ENCODE measurements around the gene MXRA8.

Gene MXRA8

GRCh38 chr1:1330366-1331067 is 27.8 kb downstream of the MXRA8 start:
- no peak for TF ChIP-seq MYC (IDR thresholded peaks at IDR 0.05; ENCODE audit: low read depth, low read length)
- no peak for TF ChIP-seq MAX (IDR thresholded peaks at IDR 0.05; ENCODE audit: low read depth, low read length)
- no peak for TF ChIP-seq POLR2A (IDR thresholded peaks at IDR 0.05; ENCODE audit: extremely low read depth, insufficient read length)
- TF ChIP-seq CTCF (IDR thresholded peaks at IDR 0.05; ENCODE audit: low read depth, low read length), result no peak
- DNase-seq (ENCODE audit: low read depth), result no peak
- H3K4me3 ChIP-seq (ENCODE audit: low read depth, low read length), result no peak overlapping the region

GRCh38 chr1:1329304-1330210 is 28.8 kb downstream of the MXRA8 start:
- TF ChIP-seq MAX (IDR thresholded peaks at IDR 0.05; ENCODE audit: low read depth, low read length) (no peak), CTCF (IDR thresholded peaks at IDR 0.05; ENCODE audit: low read depth, low read length) (no peak), POLR2A (IDR thresholded peaks at IDR 0.05; ENCODE audit: extremely low read depth, insufficient read length) (no peak), MYC (IDR thresholded peaks at IDR 0.05; ENCODE audit: low read depth, low read length) (no peak)
- DNase-seq (ENCODE audit: low read depth), result no peak
- no peak overlapping the region for H3K4me3 ChIP-seq (ENCODE audit: low read depth, low read length)

GRCh38 chr1:1328254-1328653 is 30.1 kb downstream of the MXRA8 start:
- H3K4me3 ChIP-seq (ENCODE audit: low read depth, low read length), result no peak overlapping the region
- TF ChIP-seq MYC (IDR thresholded peaks at IDR 0.05; ENCODE audit: low read depth, low read length) (no peak), POLR2A (IDR thresholded peaks at IDR 0.05; ENCODE audit: extremely low read depth, insufficient read length) (no peak), CTCF (IDR thresholded peaks at IDR 0.05; ENCODE audit: low read depth, low read length) (no peak), MAX (IDR thresholded peaks at IDR 0.05; ENCODE audit: low read depth, low read length) (no peak)
- no peak for DNase-seq (ENCODE audit: low read depth)

GRCh38 chr1:1327291-1327690 is 31.1 kb downstream of the MXRA8 start:
- no peak for TF ChIP-seq MAX (IDR thresholded peaks at IDR 0.05; ENCODE audit: low read depth, low read length)
- no peak for TF ChIP-seq POLR2A (IDR thresholded peaks at IDR 0.05; ENCODE audit: extremely low read depth, insufficient read length)
- TF ChIP-seq MYC (IDR thresholded peaks at IDR 0.05; ENCODE audit: low read depth, low read length), result no peak
- no peak for TF ChIP-seq CTCF (IDR thresholded peaks at IDR 0.05; ENCODE audit: low read depth, low read length)
- no peak overlapping the region for H3K4me3 ChIP-seq (ENCODE audit: low read depth, low read length)
- DNase-seq (ENCODE audit: low read depth), result no peak

- no peak overlapping the region for H3K4me3 ChIP-seq (ENCODE audit: low read depth, low read length)
- no peak for TF ChIP-seq MYC (IDR thresholded peaks at IDR 0.05; ENCODE audit: low read depth, low read length)
- no peak for TF ChIP-seq CTCF (IDR thresholded peaks at IDR 0.05; ENCODE audit: low read depth, low read length)
- TF ChIP-seq POLR2A (IDR thresholded peaks at IDR 0.05; ENCODE audit: extremely low read depth, insufficient read length), result no peak
- TF ChIP-seq MAX (IDR thresholded peaks at IDR 0.05; ENCODE audit: low read depth, low read length), result no peak
- no peak for DNase-seq (ENCODE audit: low read depth)
Observed at GRCh38 chr1:1326075-1326605, 32.2 kb downstream of the MXRA8 start.
